ENCODE data around the gene UBTD1.

UBTD1 gene

GRCh38 chr10:97596101-97597082, 97.7 kb downstream of the UBTD1 start:
- TF ChIP-seq TEAD4 (IDR thresholded peaks at IDR 0.05) (0 out of 2 replicates have a peak, but pooled peaks have one; percentile 25), USF1 (IDR thresholded peaks at IDR 0.05) (no peak), REST (IDR thresholded peaks at IDR 0.05; ENCODE audit: low read depth) (no peak), YY1 (IDR thresholded peaks at IDR 0.05; ENCODE audit: low read depth) (no peak), CREB1 (IDR thresholded peaks at IDR 0.05; ENCODE audit: low read depth) (no peak), TAF1 (IDR thresholded peaks at IDR 0.05; ENCODE audit: low read depth) (no peak), EGR1 (IDR thresholded peaks at IDR 0.05) (no peak), EP300 (IDR thresholded peaks at IDR 0.05; ENCODE audit: borderline replicate concordance) (no peak), ZBTB7A (IDR thresholded peaks at IDR 0.05; ENCODE audit: low read depth) (no peak), RAD21 (IDR thresholded peaks at IDR 0.05; ENCODE audit: low read depth) (no peak), NFIC (IDR thresholded peaks at IDR 0.05) (no peak), MAX (IDR thresholded peaks at IDR 0.05) (no peak), TCF12 (IDR thresholded peaks at IDR 0.05; ENCODE audit: low read depth) (peak; percentile 27; the same call in 1 of the 2 replicates), CEBPB (IDR thresholded peaks at IDR 0.05) (no peak), FOXM1 (IDR thresholded peaks at IDR 0.05; ENCODE audit: borderline replicate concordance, low read depth) (no peak)

GRCh38 chr10:97597778-97598177, 99.1 kb downstream of the UBTD1 start:
- TF ChIP-seq EP300 (IDR thresholded peaks at IDR 0.05; ENCODE audit: borderline replicate concordance) = no peak
- TF ChIP-seq REST (IDR thresholded peaks at IDR 0.05; ENCODE audit: low read depth) = no peak

- no peak for TF ChIP-seq TCF12 (IDR thresholded peaks at IDR 0.05; ENCODE audit: low read depth)
- TF ChIP-seq YY1 (IDR thresholded peaks at IDR 0.05; ENCODE audit: low read depth) = no peak
- TF ChIP-seq RAD21 (IDR thresholded peaks at IDR 0.05; ENCODE audit: low read depth) = no peak
- no peak for TF ChIP-seq TAF1 (IDR thresholded peaks at IDR 0.05; ENCODE audit: low read depth)
Observed at GRCh38 chr10:97598407-97599271, 99.9 kb downstream of the UBTD1 start.

- TF ChIP-seq TCF12 (IDR thresholded peaks at IDR 0.05; ENCODE audit: low read depth) (no peak), CREB1 (IDR thresholded peaks at IDR 0.05; ENCODE audit: low read depth) (no peak), EP300 (IDR thresholded peaks at IDR 0.05; ENCODE audit: borderline replicate concordance) (no peak), USF1 (IDR thresholded peaks at IDR 0.05) (no peak), RAD21 (IDR thresholded peaks at IDR 0.05; ENCODE audit: low read depth) (no peak), FOXM1 (IDR thresholded peaks at IDR 0.05; ENCODE audit: borderline replicate concordance, low read depth) (no peak), TAF1 (IDR thresholded peaks at IDR 0.05; ENCODE audit: low read depth) (no peak), ZBTB7A (IDR thresholded peaks at IDR 0.05; ENCODE audit: low read depth) (no peak), EGR1 (IDR thresholded peaks at IDR 0.05) (no peak), TEAD4 (IDR thresholded peaks at IDR 0.05) (no peak)
Observed at GRCh38 chr10:97599272-97599619, 100.5 kb downstream of the UBTD1 start.

- TF ChIP-seq MAX (IDR thresholded peaks at IDR 0.05) (no peak), TCF12 (IDR thresholded peaks at IDR 0.05; ENCODE audit: low read depth) (no peak), YY1 (IDR thresholded peaks at IDR 0.05; ENCODE audit: low read depth) (no peak), TEAD4 (IDR thresholded peaks at IDR 0.05) (no peak), TAF1 (IDR thresholded peaks at IDR 0.05; ENCODE audit: low read depth) (no peak), CREB1 (IDR thresholded peaks at IDR 0.05; ENCODE audit: low read depth) (no peak), EP300 (IDR thresholded peaks at IDR 0.05; ENCODE audit: borderline replicate concordance) (no peak), EGR1 (IDR thresholded peaks at IDR 0.05) (no peak), CEBPB (IDR thresholded peaks at IDR 0.05) (no peak), RAD21 (IDR thresholded peaks at IDR 0.05; ENCODE audit: low read depth) (no peak), USF1 (IDR thresholded peaks at IDR 0.05) (no peak), ZBTB7A (IDR thresholded peaks at IDR 0.05; ENCODE audit: low read depth) (no peak), REST (IDR thresholded peaks at IDR 0.05; ENCODE audit: low read depth) (no peak), FOXM1 (IDR thresholded peaks at IDR 0.05; ENCODE audit: borderline replicate concordance, low read depth) (no peak), NFIC (IDR thresholded peaks at IDR 0.05) (no peak)
Observed at GRCh38 chr10:97600616-97601015, 101.9 kb downstream of the UBTD1 start.
